Measurements from ENCODE around the gene OBI1.

OBI1 gene

GRCh38 chr13:78566631-78567030 lies 92.3 kb downstream of the OBI1 start:
- DNase-seq, result no peak

All from SHP77 treated with DMSO at 0.1 percent for 48 hours (cell line).